K562 (cell line): ENCODE measurements around the gene HPCAL1. TPM values are rescaled to one million over a fixed set of nuclear protein-coding genes. Genes with fewer than 3 reads are reported as not detected.
A peak's percentile ranks its signal among the peaks of the same experiment; 100 is the strongest.

Experiments
- ATAC-seq: fragments of 200-7000 bp; cut with Tn5 transposase; 3 replicates; pipeline ENCODE4 v1.9.1; 2020; ENCODE audit warnings: moderate library complexity
- BruUV-seq: library from RNA; stranded (reverse); fragments of 400-500 nt; replicated peaks from 2 replicates; lab custom pipeline; 2021; lab: Mats Ljungman, UMichigan
- CTCF ChIA-PET: fragments of 300-600 bp; formaldehyde crosslinking; extraction: SDS; loops from one replicate; lab custom pipeline; 2021; ENCODE audit warnings: low intra/inter-chr PET ratio; lab: Yijun Ruan, JAX
- POLR2A ChIA-PET: fragments of 300-600, 350-650 bp; sonication (Branson Sonifier 250); formaldehyde crosslinking; extraction: SDS; loops from one replicate; lab custom pipeline; 2021; ENCODE audit warnings: antibody characterized with exemption, inconsistent platforms; lab: Yijun Ruan, JAX
- DNase-seq, 4 experiments: peaks; one replicate each; pipeline versions ENCODE4 v3.0.0 to v3.0.0-alpha.2; 2011 to 2018; ENCODE audit warnings: low spot score in 3 of 4, mixed read lengths in 3 of 4; ENCODE audit errors: extremely low read depth in 1 of 4
- FAIRE-seq: peaks from 2 replicates; lab custom pipeline; 2011; peaks lifted over from hg19 to GRCh38; lab: Jason Lieb, UNC
- H2AFZ ChIP-seq: 2 replicates; pipeline ENCODE4 v1.6.0; 2011; ENCODE audit warnings: low read depth, low read length, control low read depth, inconsistent platforms
- H3K27ac ChIP-seq: fragments of 200-600 bp; 3 replicates; pipeline ENCODE4 v1.8.0; 2011; ENCODE audit warnings: low read depth, mild to moderate bottlenecking, control low read depth, inconsistent platforms, low read length, moderate library complexity, mixed read lengths; ENCODE audit errors: extremely low read depth
- H3K27me3 ChIP-seq, 2 experiments: fragments of 300-600 bp in 1 of 2; 2 replicates in 1 of 2; 3 replicates in 1 of 2; pipeline versions ENCODE4 v1.6.0 to v1.8.0; 2011; ENCODE audit warnings: inconsistent platforms in 2 of 2, low read length in 2 of 2, mild to moderate bottlenecking in 1 of 2, mixed read lengths in 1 of 2, moderate library complexity in 1 of 2; ENCODE audit not compliant: control insufficient read depth in 2 of 2, insufficient read depth in 2 of 2
- H3K36me3 ChIP-seq: fragments of 300-600 bp; 3 replicates; pipeline ENCODE4 v1.8.0; 2011; ENCODE audit warnings: mild to moderate bottlenecking, low read length, inconsistent platforms; ENCODE audit not compliant: control insufficient read depth, insufficient read depth
- H3K4me1 ChIP-seq, 2 experiments: fragments of 200-600 bp in 1 of 2; replicated peaks in 1 of 2; 2 replicates in 1 of 2; 3 replicates in 1 of 2; pipeline versions ENCODE4 v1.5.1 to v1.8.0; 2011; ENCODE audit warnings: inconsistent platforms in 2 of 2, low read length in 2 of 2, mild to moderate bottlenecking in 1 of 2, mixed read lengths in 1 of 2, moderate library complexity in 1 of 2; ENCODE audit not compliant: control insufficient read depth in 2 of 2, insufficient read depth in 2 of 2
- H3K4me2 ChIP-seq: 2 replicates; pipeline ENCODE4 v1.6.1; 2011; ENCODE audit warnings: low read length, control low read depth, inconsistent platforms, mixed read lengths; ENCODE audit not compliant: insufficient read depth
- H3K4me3 ChIP-seq: fragments of 200-600 bp; sonication (generic), shearing (Covaris generic); 2 replicates; pipeline ENCODE4 v1.5.1; 2016; ENCODE audit warnings: control low read depth, inconsistent platforms
- H3K79me2 ChIP-seq: fragments of 200-600 bp; 3 replicates; pipeline ENCODE4 v1.8.0; 2011; ENCODE audit warnings: low read length, inconsistent platforms; ENCODE audit not compliant: control insufficient read depth, insufficient read depth
- H3K9ac ChIP-seq, 2 experiments: 2 replicates each; pipeline versions ENCODE4 v1.6.0 to v1.6.1; 2011; ENCODE audit warnings: low read depth in 2 of 2, low read length in 2 of 2, control low read depth in 1 of 2, inconsistent platforms in 1 of 2, mild to moderate bottlenecking in 1 of 2, mixed read lengths in 1 of 2; ENCODE audit not compliant: insufficient read depth in 1 of 2
- H3K9me1 ChIP-seq: one replicate; pipeline ENCODE4 v1.6.0; 2011; ENCODE audit warnings: inconsistent platforms, mild to moderate bottlenecking, low read length, moderate library complexity; ENCODE audit not compliant: control insufficient read depth, insufficient read depth
- H3K9me3 ChIP-seq: replicated peaks from 2 replicates; pipeline ENCODE4 v1.5.1; 2011; ENCODE audit warnings: low read depth, low read length, inconsistent platforms; ENCODE audit not compliant: control insufficient read depth, insufficient read depth
- H4K20me1 ChIP-seq: replicated peaks from 2 replicates; pipeline ENCODE4 v1.6.1; 2011; ENCODE audit warnings: low read length, inconsistent platforms, mixed read lengths; ENCODE audit not compliant: control insufficient read depth, insufficient read depth
- BCLAF1 ChIP-seq, 2 experiments: fragments of 450-650 bp in 1 of 2; IDR thresholded peaks; 2 replicates each; pipeline ENCODE4 v1.6.1; 2011 to 2017; ENCODE audit warnings: low read depth in 2 of 2, antibody characterized with exemption in 1 of 2, borderline replicate concordance in 1 of 2, low read length in 1 of 2, mild to moderate bottlenecking in 1 of 2, mixed read lengths in 1 of 2; ENCODE audit not compliant: control insufficient read depth in 1 of 2
- C11orf30 ChIP-seq: fragments of 450-650 bp; IDR thresholded peaks from 2 replicates; pipeline ENCODE4 v1.6.1; 2016; ENCODE audit warnings: low read depth, mild to moderate bottlenecking
- CUX1 ChIP-seq: fragments of 200-800 bp; sonication (Bioruptor generic); IDR thresholded peaks from 2 replicates; pipeline ENCODE4 v1.6.1; 2016; ENCODE audit warnings: missing genetic modification characterization, missing compliant biosample characterization
- HLTF ChIP-seq: fragments of 450-650 bp; IDR thresholded peaks from 2 replicates; pipeline ENCODE4 v1.6.1; 2016
- JUNB ChIP-seq: fragments of 450-650 bp; formaldehyde crosslinking; conservative IDR thresholded peaks from 2 replicates; pipeline ENCODE4 v1.4.0; 2020; ENCODE audit warnings: mild to moderate bottlenecking
- KDM2B ChIP-seq: fragments of 250-450 bp; sonication (Bioruptor Pico); IDR thresholded peaks from 2 replicates; pipeline ENCODE4 v1.8.0; 2021; ENCODE audit warnings: mild to moderate bottlenecking, moderate library complexity
- RBBP5 ChIP-seq: fragments of 200-600 bp; sonication (generic); IDR thresholded peaks from 2 replicates; pipeline ENCODE4 v1.6.1; 2012; ENCODE audit warnings: borderline replicate concordance, mild to moderate bottlenecking, low read length, control low read depth, inconsistent platforms; ENCODE audit not compliant: insufficient read depth, poor library complexity, severe bottlenecking
- SNRNP70 ChIP-seq: fragments of 200-400 bp; formaldehyde crosslinking; optimal IDR thresholded peaks from 2 replicates; pipeline ENCODE3; 2017; ENCODE audit warnings: low read depth, low read length
- ZNF124 ChIP-seq: sonication (generic); formaldehyde crosslinking; IDR thresholded peaks from 2 replicates; pipeline ENCODE4 v1.8.1; 2022; ENCODE audit warnings: missing genetic modification reagents
- WGBS: fragments of 100-300 bp; shearing (Covaris generic); methylation state at CpG from one replicate; pipeline ENCODE4 v1.1.6; 2016; ENCODE audit warnings: low coverage, mixed read lengths; ENCODE audit not compliant: insufficient coverage; ENCODE audit errors: missing lambda C conversion rate; 5-methylcytosine and 5-hydroxymethylcytosine counted together
- in situ Hi-C: fragments of 300-500 bp; cut with MboI; formaldehyde crosslinking; loops from 4 replicates; pipeline ENCODE4 v1.15.0; 2018; ENCODE audit warnings: inconsistent platforms, mixed read lengths
- intact Hi-C: fragments of 100-400 bp; cut with micrococcal nuclease; formaldehyde crosslinking; loops from 2 replicates; pipeline ENCODE4 v1.14.2; 2022
- polyA plus RNA-seq, 8 experiments: library from polyadenylated mRNA; depleted of rRNA in 4 of 8; stranded (reverse) in 5 of 8; unstranded in 3 of 8; fragments of >200 nt; fragmentation: Nextera tagmentation in 2 of 8; fragmentation: Illumina TruSeq in 1 of 8; extraction: Ambion mirVana in 2 of 8; extraction: Trizol in 1 of 8; gene quantifications; 2 replicates each; pipeline versions ENCODE4 v1.2.1 to v1.2.3, GENCODE V29; 2011 to 2014; ENCODE audit warnings: inconsistent platforms in 1 of 8, missing spikeins in 1 of 8
- total RNA-seq, 7 experiments: library from RNA; depleted of rRNA in 6 of 7; stranded (reverse); fragments of >200 nt in 6 of 7; fragmentation: Illumina TruSeq in 2 of 7; extraction: Trizol in 2 of 7; gene quantifications; 2 replicates each; pipeline versions ENCODE4 v1.2.1 to v1.2.3, GENCODE V29; 2011 to 2021; ENCODE audit warnings: low replicate concordance in 1 of 7

Gene HPCAL1
- total and polyA plus RNA-seq, 9 of the 15 experiments (the other 6 are each of a cell fraction or from before 2014, with no cell fraction given) = 2.7 to 65.5 (median 23.9) TPM

- Histone ChIP-seq H3K4me1 (peaks cover 9 to 51% of the 10 kb centered on the region in 2 experiments), H3K36me3 (peaks cover 21% of the 10 kb centered on the region), H3K9me3 (no peaks in the 10 kb centered on the region), H3K4me3 (no peak overlapping the region), H3K27me3 (no peaks in the 10 kb centered on the region), H3K27ac (no peak overlapping the region), H3K4me2 (no peak overlapping the region), H4K20me1 (peaks cover 14% of the 10 kb centered on the region), H3K9me1 (no peaks in the 10 kb centered on the region), H3K79me2 (no peaks in the 10 kb centered on the region), H3K9ac (peak overlapping the region in 1 of 2 experiments; percentile 62; a peak in 2 of 4 replicates), H2AFZ (no peak overlapping the region)
- DNase-seq = no peak
- ChIA-PET CTCF (interaction anchor here (1.1 to 2.1 kb wide), 4 partner anchors 165 to 316 kb away, joined by 3 to 21 read pairs (median 10); no protein-coding TSS in a partner anchor), POLR2A (interaction anchor here (0.6 to 3.1 kb wide), 6 partner anchors 11 to 363 kb away, joined by 3 to 47 read pairs (median 5); partner anchors contain the start of gene ODC1)
- in situ Hi-C loops (loop anchor here (5.0 to 10.0 kb wide), 2 partner anchors 314 to 641 kb away; partner anchors contain the start of gene RRM2), intact Hi-C loops (loop anchor here (1.0 to 10.0 kb wide), 5 partner anchors 166 to 631 kb away; no protein-coding TSS in a partner anchor)
- FAIRE-seq = no peak
- ATAC-seq = no peak
- no TSS peak for BruUV-seq
- 78% methylated on average over 11 of the region's 14 CpGs for WGBS
- no peak for TF ChIP-seq CUX1 (CRISPR knock-in tag)
- TF ChIP-seq HLTF = no peak
- TF ChIP-seq C11orf30 = no peak
- no peak for TF ChIP-seq JUNB (CRISPR knock-in tag)
- TF ChIP-seq SNRNP70 = no peak
- TF ChIP-seq BCLAF1 (IDR thresholded peaks at IDR 0.05; ENCODE audit: borderline replicate concordance in 1 of 2, control insufficient read depth in 1 of 2, low read depth in 2 of 2, low read length in 1 of 2) = no peak
- no peak for TF ChIP-seq ZNF124 (CRISPR knock-in tag)
- TF ChIP-seq KDM2B = no peak
- TF ChIP-seq RBBP5 = no peak
Observed at GRCh38 chr2:10435820-10436204, 133.1 kb downstream of the HPCAL1 start.
